Fibroblast of lung (primary cell): ENCODE data around the gene ALAS1.

Experiments
- CTCF ChIP-seq, 2 donors: IDR thresholded peaks in 1 of 2; conservative IDR thresholded peaks in 1 of 2; 1 replicate in 1 of 2; 2 replicates in 1 of 2; pipeline ENCODE4 v1.5.1; 2011 to 2012; ENCODE audit warnings: low read length in 2 of 2, control low read depth in 1 of 2, inconsistent platforms in 1 of 2, low read depth in 1 of 2, mild to moderate bottlenecking in 1 of 2
- EZH2 ChIP-seq: IDR thresholded peaks from 2 replicates; pipeline ENCODE4 v1.5.1; 2012; ENCODE audit warnings: low read length, control low read depth, mild to moderate bottlenecking; ENCODE audit errors: missing control alignments

- peak; percentile 90 to 95 for TF ChIP-seq CTCF (conservative IDR thresholded peaks at IDR 0.05 in 1 of 2, IDR thresholded peaks at IDR 0.05 in 1 of 2; ENCODE audit: low read depth in 1 of 2, low read length in 2 of 2)
- no peak for TF ChIP-seq EZH2
Measured at GRCh38 chr3:52220380-52221026, 22.5 kb downstream of the ALAS1 start.
